HG02571 (cell line): ENCODE measurements around the gene LIN28B.
"Not testable (repeated sequence)": the region's sequence is repeated elsewhere in the genome, so short reads cannot be mapped to it uniquely, and the experiment has no call there.

Experiments used
- ATAC-seq: cut with Tn5 transposase; IDR thresholded peaks from one replicate; pipeline ENCODE4 v1.9.1; 2021; ENCODE audit warnings: mild to moderate bottlenecking, moderate library complexity; ENCODE audit not compliant: unreplicated experiment

LIN28B gene

DNA sequence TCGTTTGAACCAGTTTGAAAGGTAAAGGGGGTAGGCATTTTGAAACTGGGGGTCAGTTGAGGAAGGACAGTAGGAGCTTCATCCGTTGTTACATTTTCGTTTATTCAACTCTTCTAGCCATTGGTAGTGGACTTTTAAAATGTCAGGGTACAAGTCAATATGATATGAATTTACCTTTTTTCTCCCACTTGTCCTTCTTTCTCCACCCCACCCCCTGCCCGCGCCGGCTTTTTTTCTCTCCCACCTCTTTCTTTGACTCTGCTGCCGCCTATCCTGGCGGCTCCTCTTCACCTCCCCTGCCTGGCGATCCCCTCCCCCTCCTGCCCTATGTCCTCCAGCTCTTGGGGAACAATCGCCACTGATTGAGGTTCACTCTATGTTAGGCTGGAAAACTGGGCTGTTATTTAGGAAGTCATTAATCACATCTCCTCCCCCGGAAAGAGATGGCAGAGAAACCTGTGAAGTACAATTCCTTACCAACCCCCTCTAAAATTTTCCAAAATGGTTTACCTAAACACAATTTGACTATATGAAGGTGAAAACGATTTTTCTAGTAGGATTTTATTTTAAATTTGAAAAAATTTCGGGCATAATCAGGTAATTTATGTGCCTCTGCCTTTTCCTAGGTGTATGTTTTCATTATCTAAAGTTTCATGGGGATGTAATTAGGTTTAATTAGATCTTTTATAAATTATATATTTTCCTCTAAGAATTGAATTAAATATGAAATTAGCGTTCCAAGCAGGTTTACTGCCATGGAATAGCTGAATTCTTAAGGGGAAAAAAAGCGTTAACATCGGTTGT, 778 bp upstream of the LIN28B start:
- no peak for ATAC-seq

DNA sequence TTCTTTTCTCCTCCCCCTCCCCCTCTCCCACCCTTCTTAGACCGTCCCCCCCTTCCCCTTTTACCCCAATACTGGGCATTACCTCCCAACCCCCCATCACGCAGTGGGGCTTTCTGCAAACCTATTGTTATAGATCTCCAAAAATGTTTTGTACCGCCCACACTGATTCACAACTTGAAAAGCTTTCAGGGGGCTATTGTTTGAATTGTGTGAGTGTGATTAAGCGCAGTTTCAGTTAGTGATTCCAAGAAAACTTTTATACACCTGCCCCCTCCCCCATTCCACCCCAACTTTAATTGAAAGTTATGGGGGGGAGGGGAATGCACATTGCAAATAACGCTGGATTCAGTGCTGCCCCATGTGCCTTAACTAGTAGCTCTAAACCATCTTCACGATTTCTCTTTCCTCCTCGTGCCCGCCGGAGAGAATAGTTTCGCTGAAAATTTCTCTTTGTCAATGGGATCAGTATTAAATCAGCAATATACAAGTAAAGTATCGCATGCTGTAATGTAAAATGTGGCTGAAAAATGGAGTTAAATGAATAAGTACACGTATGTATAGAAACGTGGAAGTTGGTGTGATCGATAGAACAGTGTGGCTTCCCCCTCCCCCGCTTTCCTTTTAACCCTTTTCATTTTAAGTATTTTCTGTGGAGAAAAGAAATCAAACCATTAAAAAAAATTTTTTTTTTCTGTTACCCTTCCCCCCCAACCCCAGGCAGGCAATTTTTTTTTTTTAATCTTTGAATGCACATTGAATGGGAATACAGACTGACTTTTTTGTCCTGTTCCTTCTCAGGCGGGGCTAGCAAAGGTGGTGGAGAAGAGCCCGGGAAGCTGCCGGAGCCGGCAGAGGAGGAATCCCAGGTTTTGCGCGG, 632 bp downstream of the LIN28B start:
- no peak for ATAC-seq

DNA sequence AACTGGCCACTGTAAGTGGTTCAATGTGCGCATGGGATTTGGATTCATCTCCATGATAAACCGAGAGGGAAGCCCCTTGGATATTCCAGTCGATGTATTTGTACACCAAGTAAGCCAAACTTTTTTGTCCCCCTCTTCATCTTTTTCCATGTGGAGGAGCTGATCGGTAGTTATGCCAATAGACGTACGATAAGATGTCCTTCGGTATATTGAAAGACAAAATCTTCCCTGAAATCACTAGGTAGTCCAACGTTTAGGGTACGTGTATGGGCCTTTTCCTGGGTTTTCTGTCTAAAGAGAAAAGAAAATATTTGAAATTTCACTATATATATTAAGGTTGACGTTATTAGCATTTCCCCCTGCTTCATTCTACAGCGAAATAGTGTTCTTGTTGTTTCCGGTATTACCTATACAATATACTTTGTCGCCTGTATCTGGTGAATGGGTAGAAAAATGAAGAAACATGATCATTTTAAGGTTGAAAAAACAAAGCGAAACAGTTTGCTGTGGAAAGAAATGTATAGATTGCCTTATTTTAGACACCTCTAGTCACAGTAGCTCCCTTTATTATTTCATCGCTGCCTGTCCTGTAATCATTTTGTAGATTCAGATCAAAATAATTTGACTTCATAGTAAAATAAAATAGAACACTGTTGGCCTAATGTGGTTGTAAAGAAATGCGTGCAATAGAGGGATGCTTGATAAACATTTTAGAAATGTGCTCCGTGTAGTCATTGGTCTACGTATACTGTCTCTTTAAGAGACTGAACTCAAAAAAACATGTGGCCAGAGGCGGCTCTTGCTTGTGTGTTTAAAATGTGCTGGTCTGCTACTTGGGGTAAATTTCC, 1.5 kb downstream of the LIN28B start:
- ATAC-seq: no peak

DNA sequence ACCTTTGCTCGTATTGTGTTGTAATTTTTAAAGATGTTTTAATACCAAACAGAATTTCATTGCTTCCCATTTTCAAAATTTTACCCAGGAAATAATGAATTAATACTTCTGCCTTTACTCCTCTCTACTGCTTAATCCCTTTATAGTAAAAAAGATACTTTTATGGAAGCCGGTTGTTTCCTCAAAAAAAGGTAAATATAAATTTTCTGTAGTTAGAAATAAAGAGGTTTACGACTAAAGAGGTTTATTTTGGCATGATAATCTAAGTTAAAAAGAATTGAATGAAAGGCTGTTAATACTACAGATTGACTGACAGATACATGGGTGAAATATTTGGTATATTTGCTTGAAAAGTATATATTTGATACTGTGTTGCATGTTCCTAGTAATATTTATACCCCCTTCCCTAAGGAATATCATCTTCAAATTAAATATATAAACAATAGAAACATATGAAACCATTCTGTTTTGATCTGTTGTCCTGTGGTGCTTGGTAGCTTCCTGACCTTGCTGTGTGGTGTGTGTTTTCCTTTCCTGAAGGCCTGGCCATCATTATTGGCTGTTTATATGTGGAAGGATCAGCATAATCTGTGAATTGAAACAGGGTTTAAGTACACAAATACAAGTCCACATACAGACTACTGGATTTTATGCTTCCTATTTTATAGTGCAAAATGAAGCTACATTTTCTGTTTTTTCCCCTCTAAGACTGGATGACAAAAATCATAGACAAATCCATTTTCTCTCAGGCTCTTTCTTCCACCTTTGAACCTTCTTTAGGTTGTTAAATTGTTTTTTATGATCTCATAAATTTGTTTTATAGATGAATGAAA, 2.3 kb downstream of the LIN28B start:
- no peak for ATAC-seq

DNA sequence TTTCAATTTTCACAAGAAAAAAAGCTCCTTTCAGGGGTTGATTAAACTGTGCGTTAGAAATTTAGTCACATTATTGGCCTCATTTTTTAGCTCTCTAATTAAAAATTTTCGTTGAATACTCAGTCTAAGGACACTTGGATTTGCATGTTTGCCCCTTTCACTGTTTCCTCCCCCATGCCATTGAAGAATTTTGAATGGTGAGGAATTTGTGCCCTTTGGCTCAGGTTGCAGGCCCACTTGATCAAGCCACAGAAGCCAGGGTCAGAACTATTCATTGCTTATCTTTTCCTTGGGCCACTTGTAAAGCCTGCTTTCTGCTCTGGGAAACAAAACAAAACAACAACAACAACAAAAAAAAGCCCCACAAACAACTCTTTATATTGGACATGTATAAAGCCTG, 12.2 kb downstream of the LIN28B start:
- no peak for ATAC-seq

DNA sequence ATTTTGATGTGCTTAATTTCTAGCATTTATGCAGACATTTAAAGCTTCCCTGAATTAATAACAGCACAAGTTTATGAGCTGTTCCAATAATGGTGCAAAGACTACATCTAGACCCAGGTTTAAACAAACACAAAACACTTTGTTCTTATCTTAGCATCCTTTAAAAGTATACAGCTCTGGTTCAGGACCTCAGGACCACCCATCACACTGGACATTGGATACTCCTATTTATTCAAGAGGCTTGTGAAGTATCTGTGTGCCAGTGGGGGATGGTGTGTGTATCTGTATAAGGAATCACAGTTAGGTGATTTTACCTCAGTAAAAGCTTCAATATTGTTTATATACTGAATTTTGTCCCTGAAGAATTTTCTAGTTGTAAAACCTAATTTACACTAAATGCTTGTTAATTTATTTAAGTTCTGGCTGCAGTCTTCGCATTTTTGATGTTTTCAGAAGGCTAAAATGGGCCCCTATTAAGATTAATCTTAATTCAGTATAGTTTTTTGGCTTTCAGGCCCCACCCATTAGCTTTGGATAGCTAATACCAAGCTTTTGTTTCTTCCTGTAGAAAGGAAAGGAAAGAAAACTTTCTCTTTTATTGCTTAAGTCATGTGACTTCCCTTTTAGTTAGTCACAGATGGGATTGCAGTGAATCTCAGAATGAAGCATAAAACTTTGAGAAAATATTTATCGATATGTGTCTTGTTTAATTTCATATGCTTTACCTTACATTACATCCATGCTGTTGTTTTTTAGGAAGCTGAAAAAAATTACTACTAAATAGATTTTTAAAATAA, 13.1 kb downstream of the LIN28B start:
- no peak for ATAC-seq

DNA sequence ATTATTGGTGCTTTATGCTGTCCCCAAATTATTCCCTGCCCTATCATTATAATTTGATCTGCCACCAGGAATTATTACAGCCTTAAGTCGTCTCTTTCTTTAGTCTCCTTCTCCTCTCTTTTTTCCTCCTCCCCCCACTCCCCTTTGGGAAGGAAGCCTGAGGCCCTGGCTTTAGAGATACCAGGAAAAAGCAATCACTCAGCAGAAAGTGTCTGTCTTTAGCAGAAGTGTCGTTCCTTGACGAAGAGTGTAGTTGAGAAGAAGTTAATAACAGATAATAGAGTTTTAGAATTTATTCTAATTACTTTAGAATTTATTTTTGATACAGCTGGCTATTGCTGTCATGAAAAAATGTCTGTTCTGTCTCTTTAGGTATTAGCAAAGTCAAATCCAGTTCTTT, 16.5 kb downstream of the LIN28B start:
- no peak for ATAC-seq

DNA sequence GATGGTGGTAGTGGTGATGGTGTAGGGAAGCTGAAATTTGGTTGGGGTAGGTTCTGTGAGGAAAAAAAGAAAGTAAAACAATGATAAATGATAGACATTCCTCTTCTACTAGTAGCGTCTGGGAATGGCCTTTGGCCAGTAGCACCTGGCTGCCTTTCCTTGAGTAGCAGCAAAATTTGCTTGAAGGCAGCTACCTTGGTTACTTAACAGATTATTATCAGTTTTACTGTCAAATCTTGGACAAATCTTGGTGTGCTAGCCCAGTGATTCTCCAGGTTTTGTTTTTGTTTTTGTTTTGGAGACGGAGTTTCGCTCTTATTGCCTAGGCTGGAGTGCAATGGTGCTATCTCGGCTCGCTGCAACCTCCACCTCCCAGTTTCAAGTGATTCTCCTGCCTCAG, 26.4 kb downstream of the LIN28B start:
- no peak for ATAC-seq

DNA sequence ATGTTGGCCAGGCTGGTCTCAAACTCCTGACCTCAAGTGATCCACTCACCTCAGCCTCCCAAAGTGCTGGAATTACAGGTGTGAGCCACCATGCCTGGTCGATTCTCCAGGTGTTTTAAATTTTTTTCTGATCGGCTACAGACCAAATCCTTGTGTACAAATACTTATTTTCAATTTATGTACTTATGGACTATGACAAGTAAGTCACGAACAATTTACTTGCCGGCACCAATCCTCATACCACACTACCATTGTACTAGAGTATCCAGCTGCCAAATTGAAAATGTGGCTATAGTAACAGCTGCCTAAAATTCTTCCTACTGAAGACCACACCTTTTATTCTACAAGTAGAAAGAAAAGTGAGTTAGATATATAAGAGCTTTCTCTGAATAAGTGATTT, 26.9 kb downstream of the LIN28B start:
- no peak for ATAC-seq

DNA sequence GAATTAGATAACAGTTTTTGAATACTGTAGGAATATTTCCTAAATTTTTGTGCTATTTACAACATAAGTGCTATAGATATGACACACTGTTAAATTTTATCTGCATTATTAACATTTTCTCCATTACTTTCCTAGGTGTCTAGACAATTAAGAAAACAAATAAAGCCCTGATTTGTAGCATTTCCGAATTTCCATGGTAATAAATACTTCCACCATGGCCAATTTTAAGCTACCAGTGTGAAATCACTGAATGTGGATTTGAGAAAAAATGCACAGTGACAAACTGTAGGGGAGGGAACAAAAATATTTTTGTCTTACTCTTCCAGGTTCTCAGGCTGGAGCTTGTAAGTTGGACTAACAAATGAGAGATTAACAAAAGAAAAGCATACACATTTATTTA, 27.9 kb downstream of the LIN28B start:
- ATAC-seq: no peak

DNA sequence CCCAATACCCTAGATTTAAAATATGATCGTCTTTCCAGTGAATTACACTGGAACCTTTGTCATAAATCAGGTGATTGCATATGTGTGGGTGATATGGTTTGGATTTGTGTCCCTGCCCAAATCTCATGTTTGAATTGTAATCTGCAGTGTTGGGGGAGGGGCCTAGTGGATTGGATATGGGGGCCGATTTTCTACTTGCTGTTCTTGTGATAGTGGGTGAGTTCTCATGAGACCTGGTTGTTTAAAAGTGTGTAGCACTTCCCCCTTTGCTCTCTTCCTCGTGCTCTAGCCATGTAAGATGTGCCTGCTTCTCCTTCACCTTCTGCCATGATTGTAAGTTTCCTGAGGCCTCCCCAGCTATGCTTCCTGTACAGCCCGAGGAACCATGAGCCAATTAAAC, 29.0 kb downstream of the LIN28B start:
- not testable (repeated sequence) for ATAC-seq

DNA sequence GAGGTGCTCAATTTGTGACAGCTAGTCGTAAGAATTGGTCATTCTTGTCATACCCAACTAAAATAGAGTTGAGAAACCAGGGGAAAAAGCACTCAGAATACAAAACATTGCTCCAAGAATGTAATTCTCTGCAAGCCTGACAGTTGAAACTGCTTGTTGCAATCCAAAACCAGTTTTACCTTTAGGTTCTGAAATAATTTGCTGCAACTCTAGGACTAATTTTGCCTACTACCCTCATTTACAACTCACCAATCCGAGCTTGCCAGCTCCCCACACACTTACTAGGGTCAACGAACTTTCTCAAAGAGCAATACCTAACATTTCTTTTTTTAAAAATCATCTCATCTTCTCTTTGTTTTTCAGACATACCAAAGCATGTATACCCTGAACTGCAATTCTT, 29.7 kb downstream of the LIN28B start:
- ATAC-seq: no peak

DNA sequence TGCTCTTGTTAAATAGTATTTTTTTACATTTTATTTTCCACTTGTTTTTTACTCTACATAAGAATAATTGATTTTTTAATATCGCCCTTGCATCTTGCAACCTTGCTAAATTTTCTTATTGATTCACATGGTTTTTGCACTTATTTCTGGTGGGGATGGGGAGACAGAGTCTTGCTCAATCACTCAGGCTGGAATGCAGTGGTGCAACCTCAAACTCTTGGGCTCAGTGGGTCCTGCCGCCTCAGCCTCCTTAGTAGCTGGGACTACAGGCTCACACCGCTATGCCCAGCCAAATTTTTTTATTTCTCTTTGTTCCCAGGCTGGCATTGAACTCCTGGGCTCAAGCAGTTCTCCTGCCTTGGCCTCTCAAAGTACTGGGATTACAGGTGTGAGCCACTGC, 30.3 kb downstream of the LIN28B start:
- no peak for ATAC-seq

DNA sequence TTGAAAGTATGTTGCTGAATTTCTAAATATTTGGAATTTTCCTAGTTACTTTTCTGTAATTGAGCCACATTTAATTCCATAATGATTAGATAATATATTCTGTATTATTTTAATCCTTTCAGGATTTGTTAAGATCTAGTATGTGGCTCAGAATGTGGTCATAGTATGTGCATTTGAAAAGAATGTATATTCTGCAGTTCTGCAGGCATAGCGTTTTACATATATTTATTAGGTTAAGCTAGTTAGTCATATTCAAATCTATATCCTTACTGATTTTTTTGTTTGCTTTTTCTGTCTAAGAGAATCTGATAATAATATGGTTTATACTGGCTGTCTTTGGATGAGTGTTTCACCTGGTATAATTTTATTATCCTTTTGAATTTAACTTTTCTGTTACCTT, 33.2 kb downstream of the LIN28B start:
- ATAC-seq: no peak

DNA sequence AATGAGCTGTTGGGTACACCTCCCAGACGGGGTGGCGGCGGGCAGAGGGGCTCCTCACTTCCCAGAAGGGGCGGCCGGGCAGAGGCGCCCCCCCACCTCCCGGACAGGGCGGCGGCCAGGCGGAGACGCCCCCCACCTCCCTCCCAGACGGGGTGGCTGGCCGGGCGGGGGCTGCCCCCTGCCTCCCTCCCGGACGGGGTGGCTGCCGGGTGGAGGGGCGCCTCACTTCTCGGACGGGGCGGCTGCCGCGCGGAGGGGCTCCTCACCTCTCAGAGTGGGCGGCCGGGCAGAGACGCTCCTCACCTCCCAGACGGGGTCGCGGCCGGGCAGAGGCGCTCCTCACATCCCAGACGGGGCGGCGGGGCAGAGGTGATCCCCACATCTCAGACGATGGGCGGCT, 34.2 kb downstream of the LIN28B start:
- not testable (repeated sequence) for ATAC-seq

DNA sequence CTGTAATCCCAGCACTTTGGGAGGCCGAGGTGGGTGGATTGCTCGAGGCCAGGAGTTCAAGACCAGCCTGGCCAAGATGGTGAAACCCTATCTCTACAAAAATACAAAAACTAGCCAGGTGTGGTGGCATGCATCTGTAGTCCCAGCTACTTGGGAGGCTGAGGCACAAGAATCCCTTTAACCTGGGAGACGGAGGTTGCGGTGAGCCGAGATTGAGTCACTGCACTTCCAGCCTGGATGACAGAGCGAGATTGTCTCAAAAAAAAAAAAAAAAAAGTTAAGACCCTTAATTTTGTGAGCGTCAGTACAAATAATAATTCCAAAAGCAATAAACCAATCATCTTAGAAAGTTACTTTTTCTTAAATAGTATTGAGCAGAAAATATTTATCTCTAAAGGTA, 36.7 kb downstream of the LIN28B start:
- not testable (repeated sequence) for ATAC-seq

DNA sequence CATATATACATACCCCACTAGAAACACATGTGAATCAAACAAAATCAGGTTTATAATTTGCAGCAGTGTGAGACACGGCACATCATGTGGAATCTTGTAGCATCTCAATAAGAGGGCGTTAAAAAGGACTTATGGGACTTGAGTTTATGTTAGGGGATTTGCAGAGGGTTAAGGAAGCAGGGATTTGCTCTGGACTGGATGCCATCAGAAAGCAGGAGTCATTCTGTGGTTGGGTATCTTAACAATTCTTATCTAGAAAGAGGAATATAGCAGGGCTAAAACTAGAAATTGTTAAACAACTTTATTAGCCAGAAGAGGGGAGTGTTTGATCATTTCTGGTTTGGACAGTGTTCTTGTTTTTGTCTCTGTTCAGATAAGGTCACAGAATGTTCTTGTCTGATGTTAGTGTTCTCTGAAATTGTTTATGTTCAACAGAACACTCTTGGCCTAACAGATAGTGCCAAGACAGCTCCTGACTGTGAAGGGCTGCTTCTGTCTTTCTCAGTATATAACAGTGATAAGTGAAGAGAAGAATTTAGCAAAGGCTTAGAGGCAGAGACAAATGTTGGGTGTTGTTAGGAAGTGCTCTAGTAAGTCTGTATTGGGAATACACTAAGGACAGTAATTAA, 39.2 kb downstream of the LIN28B start:
- ATAC-seq: no peak

DNA sequence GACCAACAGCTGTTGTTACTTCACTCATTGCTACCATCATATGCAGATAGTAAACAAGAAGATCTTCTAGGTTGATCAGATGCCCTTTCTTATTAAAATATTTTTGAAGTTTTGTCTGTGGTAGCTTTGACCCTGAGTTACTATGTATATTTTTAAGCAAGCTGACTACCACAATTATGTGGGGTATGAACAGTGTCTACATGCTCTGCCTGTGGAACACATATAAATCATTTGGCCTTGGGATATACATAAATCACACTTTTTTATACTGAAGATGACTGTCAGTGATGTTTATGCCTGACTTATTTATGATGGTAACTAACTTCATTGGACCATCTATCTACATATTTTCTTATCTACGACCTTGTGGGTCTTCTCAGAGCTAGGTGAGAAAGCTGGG, 44.2 kb downstream of the LIN28B start:
- ATAC-seq: no peak

DNA sequence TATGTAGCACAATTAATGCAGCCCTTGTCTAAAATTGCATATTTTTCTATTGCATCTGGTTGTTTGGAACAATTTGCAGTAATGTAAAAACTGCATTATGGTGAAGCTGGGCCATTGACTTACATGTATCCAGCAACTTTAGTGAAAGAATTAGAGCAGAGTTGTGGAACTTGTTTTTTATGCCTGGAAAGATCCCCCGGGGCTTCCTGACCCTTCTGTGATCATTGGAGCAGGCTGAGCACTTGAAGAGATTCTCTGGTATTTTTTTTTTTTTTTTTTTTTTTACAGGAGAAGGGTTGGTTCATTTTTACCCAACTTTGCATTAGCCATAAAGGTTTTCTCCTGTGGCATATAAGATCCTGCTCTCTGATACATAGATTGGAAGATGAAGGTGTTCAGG, 45.0 kb downstream of the LIN28B start:
- ATAC-seq: no peak
